NCI-H2196 treated with DMSO at 0.1 percent for 48 hours (cell line): Measurements from ENCODE around the gene XIRP1.

Source experiments
- DNase-seq: peaks from one replicate; lab custom pipeline; 2025; ENCODE audit not compliant: unreplicated experiment; lab: John Stamatoyannopoulos, UW

The XIRP1 gene

DNA sequence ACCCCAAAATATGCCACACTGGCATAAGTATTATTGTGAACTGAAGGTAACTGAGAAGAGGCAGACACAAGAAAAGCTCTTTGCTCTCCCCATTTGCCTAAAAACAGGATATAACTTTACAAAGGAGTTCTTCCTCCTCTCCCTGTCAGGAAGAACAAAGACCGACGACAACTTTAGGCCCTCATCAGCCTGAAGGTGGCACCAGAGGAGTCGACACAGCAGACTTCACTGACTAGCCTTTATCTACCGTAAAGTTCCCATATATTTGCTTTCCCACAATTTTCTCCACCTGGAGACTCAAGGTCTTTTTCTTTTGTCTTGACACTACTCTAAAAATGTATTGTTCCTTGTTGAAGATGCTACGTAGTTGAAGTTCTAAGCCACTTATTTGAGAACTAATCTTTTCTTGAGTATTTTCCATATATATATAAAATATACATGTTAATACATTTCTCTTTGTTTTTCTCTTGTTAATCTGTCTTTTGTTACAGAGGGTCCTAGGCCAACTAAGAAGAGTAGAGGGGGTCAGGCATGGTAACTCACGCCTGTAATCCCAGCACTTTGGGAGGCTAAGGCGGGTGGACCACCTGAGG, 16.2 kb upstream of the XIRP1 start:
- DNase-seq = no peak

GRCh38 chr3:39207361-39208186, 15.2 kb upstream of the XIRP1 start:
- DNase-seq = no peak

DNA sequence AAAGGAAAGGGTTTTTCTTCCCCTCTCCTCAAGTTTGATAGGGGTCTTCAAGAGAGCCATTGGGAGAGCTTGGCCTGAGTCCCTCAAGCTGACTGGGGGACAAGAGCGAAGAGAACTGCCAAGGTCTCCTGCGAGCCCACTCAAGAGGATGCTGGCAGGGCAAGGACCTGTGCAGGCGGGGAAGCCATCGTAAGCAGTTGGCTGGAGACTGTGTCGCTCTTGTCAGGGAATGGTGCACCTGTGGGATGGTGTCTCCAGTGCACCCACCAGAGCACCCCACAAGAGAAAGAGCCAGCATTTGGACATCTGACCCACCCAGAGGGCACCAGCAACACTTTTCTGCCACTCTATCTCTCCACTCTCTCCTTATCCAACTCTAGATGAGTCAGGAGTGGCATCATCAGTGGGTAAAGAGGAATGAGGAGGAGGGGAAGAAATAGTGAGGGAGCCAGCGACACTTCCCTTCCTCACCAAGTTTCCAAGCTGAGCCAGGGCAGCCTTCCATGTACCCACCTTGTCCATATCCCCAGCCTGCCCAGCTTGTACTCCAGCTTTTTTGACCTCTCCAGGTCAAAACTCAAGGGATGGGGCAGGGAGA, 13.6 kb upstream of the XIRP1 start:
- no peak for DNase-seq

DNA sequence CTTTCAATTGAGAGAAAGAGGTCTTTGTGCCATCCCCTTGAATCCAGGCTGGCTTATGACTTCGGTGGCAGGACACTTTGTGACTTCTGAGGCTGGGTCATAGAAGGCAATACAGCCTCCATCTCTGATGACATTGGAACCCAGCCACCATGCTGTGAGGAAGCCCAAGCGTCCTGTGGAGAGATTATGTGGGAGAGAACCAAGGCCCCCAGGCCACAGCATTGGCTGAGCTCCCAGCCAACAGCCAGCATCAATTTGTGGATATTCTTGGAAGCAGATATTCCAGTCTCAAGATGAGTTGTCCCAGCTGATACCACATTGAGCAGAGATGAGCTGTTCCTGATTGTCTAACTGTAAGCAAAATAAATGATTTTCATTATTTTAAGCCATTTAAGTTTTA, 12.7 kb upstream of the XIRP1 start:
- DNase-seq = no peak

- DNase-seq = no peak
Observed at GRCh38 chr3:39203860-39204259, 11.5 kb upstream of the XIRP1 start.

GRCh38 chr3:39203402-39203801, 11.0 kb upstream of the XIRP1 start:
- no peak for DNase-seq

- no peak for DNase-seq
Observed at GRCh38 chr3:39202094-39202493, 9.7 kb upstream of the XIRP1 start.

- peak; percentile 52 for DNase-seq
Observed at GRCh38 chr3:39196671-39197356, 4.4 kb upstream of the XIRP1 start.

DNA sequence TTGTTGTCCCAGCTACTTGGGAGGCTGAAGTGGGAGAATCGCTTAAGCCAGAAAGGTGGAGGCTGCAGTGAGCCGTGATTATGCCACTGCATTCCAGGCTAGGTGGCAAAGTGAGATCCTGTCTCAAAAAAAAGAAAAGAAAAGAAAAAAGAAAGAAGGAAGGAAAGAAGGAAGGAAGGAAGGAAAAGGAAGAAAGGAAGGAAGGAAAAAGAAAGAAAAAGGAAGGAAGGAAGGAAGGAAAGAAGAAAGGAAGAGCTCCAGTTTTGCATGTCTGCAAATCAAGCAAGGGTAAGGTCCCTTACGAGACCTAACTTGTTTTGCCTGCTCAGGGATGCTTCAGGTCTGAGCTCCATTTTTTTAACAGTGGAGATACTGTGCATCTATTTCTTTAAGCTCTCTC, 3.6 kb upstream of the XIRP1 start:
- no peak for DNase-seq

DNA sequence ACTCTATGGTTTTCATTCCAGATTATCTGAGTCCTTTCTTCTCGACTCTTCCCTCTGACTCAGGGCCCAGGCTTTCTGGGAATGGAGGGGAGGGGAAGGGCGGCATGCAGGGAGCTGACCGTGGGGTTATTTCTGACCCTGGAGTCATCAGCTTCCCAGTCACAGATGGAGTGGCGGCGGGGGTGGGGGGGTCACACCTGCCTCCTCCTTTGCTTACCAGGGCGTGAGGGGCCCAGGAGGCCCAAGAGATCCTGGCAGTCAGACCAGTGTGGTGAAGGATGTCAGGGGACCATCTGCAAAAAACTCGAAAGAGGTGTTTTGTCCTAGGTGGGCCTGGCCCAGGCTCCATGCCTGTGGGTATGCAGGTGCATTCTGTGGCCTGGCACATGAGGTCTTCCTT, 996 bp upstream of the XIRP1 start:
- no peak for DNase-seq

DNA sequence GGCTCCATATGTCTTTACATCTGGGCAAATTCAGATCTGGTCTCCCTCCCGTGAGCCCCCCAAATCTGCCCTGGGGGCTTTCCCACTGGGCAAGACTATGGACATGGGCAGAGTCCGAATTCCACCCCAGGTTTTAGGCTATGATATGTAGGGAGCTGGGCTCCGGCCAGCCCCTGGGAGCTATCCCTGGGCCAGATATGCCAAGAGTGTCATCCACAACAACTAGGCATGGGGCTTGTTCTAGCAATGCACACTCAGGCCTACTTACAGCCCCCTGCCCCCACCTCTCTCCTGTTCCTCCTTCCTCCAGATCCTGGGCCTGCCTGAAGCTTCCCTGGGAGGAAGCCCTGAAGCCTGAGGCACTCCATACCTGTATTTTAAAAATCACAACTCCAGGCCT, 622 bp downstream of the XIRP1 start:
- DNase-seq = no peak

DNA sequence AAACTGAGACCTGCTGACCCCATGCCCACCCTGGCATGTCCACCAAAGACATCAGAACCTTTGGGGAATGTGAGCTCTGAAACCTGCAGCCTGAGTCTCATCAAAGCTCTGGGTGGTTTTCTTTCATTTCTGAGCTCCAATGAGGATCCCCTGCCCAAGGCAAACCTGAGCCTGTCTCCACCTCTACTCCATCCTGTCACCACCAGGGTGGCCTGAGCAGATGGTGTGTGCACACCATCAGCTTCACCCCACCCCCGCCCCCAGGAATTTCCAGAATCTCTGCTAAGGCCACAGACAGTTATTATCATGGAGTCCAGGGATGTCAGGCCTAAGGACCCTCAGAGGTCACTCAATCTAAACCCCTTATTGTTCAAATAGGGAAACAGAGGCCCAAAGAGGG, 1.3 kb downstream of the XIRP1 start:
- no peak for DNase-seq

GRCh38 chr3:39190281-39191025, 1.9 kb downstream of the XIRP1 start:
- no peak for DNase-seq

- peak; percentile 46 for DNase-seq
Observed at GRCh38 chr3:39189959-39190269, 2.5 kb downstream of the XIRP1 start.

GRCh38 chr3:39189150-39189958, 3.0 kb downstream of the XIRP1 start:
- no peak for DNase-seq

GRCh38 chr3:39188271-39189149, 3.9 kb downstream of the XIRP1 start:
- DNase-seq = no peak

DNA sequence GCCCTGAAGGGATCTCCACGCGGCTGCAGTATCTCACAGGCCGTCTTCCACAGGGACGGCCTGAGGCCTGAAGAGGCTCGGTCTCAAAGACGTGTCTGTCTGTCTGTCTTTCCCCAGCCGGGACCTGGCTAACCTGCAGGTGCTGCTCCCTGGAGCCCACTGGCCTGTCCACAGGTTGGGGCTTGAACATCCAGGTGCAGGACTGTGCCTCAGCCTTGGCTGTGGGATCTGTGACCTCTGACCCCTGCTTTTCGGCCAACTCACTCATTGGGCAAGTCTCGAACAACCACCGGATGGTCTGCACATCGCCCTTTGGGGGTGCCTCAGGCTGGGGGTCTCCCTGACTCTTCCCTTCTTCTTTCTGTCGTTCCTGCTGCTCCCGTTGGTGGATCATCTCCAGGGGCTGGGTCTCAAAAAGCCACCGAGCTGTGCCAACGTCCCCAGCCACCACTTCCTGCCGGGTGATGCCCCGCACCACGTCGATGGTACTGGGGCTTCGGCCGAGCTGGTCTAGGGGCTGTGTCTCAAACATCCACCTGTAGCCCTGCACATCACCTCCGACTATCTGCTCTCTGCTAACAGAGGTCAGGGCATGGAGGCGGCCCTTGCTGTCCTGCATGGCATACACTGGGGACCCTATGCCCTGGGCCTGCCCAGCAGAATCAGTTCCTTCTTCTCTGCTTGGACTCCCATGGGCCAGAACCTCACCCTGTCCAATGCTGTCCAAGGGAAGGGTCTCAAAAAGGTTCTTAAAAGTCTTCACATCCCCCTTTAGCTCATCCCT, 4.8 kb downstream of the XIRP1 start:
- DNase-seq = no peak

GRCh38 chr3:39186692-39187151, 5.7 kb downstream of the XIRP1 start:
- DNase-seq = no peak
